RPMI7951 (cell line): ENCODE results near the gene CXXC4. TPM values are rescaled to one million over a fixed set of nuclear protein-coding genes. Genes with fewer than 3 reads are reported as not detected.

ENCODE experiments used
- DNase-seq: peaks from one replicate; pipeline ENCODE4 v3.0.0-alpha.2; 2012; ENCODE audit warnings: low read depth
- total RNA-seq: library from RNA; depleted of rRNA; stranded (reverse); fragments of >200 nt; shearing (Covaris generic); gene quantifications from 2 replicates; pipeline ENCODE4 v1.2.3, GENCODE V29; 2014

Gene CXXC4
- total RNA-seq, 1 experiment from 2014 or later, result not detected

- DNase-seq, result no peak
These were observed 5.0 kb downstream of the CXXC4 start for GRCh38 chr4:104489731-104490095.

- no peak for DNase-seq
These were observed 6.5 kb downstream of the CXXC4 start for GRCh38 chr4:104488151-104488550.

- no peak for DNase-seq
These were observed 7.8 kb downstream of the CXXC4 start for GRCh38 chr4:104486716-104487504.

GRCh38 chr4:104475652-104476051, 19.0 kb downstream of the CXXC4 start:
- DNase-seq, result no peak

- DNase-seq, result no peak
These were observed 21.9 kb downstream of the CXXC4 start for GRCh38 chr4:104472766-104473165.

- no peak for DNase-seq
These were observed 23.9 kb downstream of the CXXC4 start for GRCh38 chr4:104470770-104471169.

- no peak for DNase-seq
These were observed 24.9 kb downstream of the CXXC4 start for GRCh38 chr4:104469794-104470193.

GRCh38 chr4:104465619-104466018, 29.1 kb downstream of the CXXC4 start:
- DNase-seq, result no peak

- no peak for DNase-seq
These were observed 29.5 kb downstream of the CXXC4 start for GRCh38 chr4:104465201-104465600.

- no peak for DNase-seq
These were observed 32.1 kb downstream of the CXXC4 start for GRCh38 chr4:104462641-104463040.

- DNase-seq, result no peak
These were observed 37.2 kb downstream of the CXXC4 start for GRCh38 chr4:104457308-104457981.

GRCh38 chr4:104451573-104451972, 43.1 kb downstream of the CXXC4 start:
- DNase-seq, result no peak

- DNase-seq, result no peak
These were observed 45.2 kb downstream of the CXXC4 start for GRCh38 chr4:104449537-104449936.

GRCh38 chr4:104447294-104447693, 47.4 kb downstream of the CXXC4 start:
- DNase-seq, result no peak

GRCh38 chr4:104446431-104447278, 48.0 kb downstream of the CXXC4 start:
- no peak for DNase-seq

- DNase-seq, result no peak
These were observed 50.0 kb downstream of the CXXC4 start for GRCh38 chr4:104444685-104445084.

GRCh38 chr4:104436542-104436941, 58.2 kb downstream of the CXXC4 start:
- no peak for DNase-seq

- DNase-seq, result no peak
These were observed 65.4 kb downstream of the CXXC4 start for GRCh38 chr4:104429150-104429741.

GRCh38 chr4:104425948-104426347, 68.7 kb downstream of the CXXC4 start:
- no peak for DNase-seq

- DNase-seq, result no peak
These were observed 69.7 kb downstream of the CXXC4 start for GRCh38 chr4:104424989-104425388.

- DNase-seq, result no peak
These were observed 70.2 kb downstream of the CXXC4 start for GRCh38 chr4:104424475-104424941.

GRCh38 chr4:104421566-104421965, 73.1 kb downstream of the CXXC4 start:
- no peak for DNase-seq
